Measurements from ENCODE around the gene NCKAP1.

The NCKAP1 gene

GRCh38 chr2:183038341-183039300 is at the start of gene NCKAP1:
Gene NCKAP1, minus strand, starts transcription at chr2:183038457. Its CDS starts 358 bp downstream, at chr2:183038099.
- peaks cover 70% of the 10 kb centered on the region for H3K27me3 Mint-ChIP-seq
- H3K27ac Mint-ChIP-seq: peak within 1 kb of the TSS; percentile 17
- no peaks in the 10 kb centered on the region for H3K9me3 Mint-ChIP-seq
- H3K36me3 Mint-ChIP-seq (ENCODE audit: low read depth): no peaks in the 10 kb centered on the region
- peak within 1 kb of the TSS; percentile 81 for H3K4me3 Mint-ChIP-seq
- ATAC-seq (peak; percentile 95), DNase-seq (peak; percentile 91)
- H3K4me1 Mint-ChIP-seq: peaks cover 28% of the 10 kb centered on the region

GRCh38 chr2:183081911-183082310 is 43.7 kb upstream of the NCKAP1 start:
- H3K27me3 Mint-ChIP-seq: peaks cover 5% of the 10 kb centered on the region
- ATAC-seq (no peak), DNase-seq (no peak)
- H3K4me1 Mint-ChIP-seq: peaks cover 16% of the 10 kb centered on the region
- H3K27ac Mint-ChIP-seq: no peak overlapping the region
- no peaks in the 10 kb centered on the region for H3K9me3 Mint-ChIP-seq
- no peak overlapping the region for H3K4me3 Mint-ChIP-seq
- no peaks in the 10 kb centered on the region for H3K36me3 Mint-ChIP-seq (ENCODE audit: low read depth)

GRCh38 chr2:183079139-183079775 is 41.0 kb upstream of the NCKAP1 start:
- Mint-ChIP-seq H3K36me3 (ENCODE audit: low read depth) (no peaks in the 10 kb centered on the region), H3K4me3 (peak overlapping the region; percentile 90), H3K9me3 (no peaks in the 10 kb centered on the region), H3K4me1 (peaks cover 16% of the 10 kb centered on the region), H3K27me3 (peaks cover 5% of the 10 kb centered on the region), H3K27ac (peak overlapping the region; percentile 40)
- ATAC-seq (peak; percentile 25), DNase-seq (no peak)

- peak; percentile 86 for DNase-seq
- H3K4me1 Mint-ChIP-seq: peaks cover 16% of the 10 kb centered on the region
- peak; percentile 89 for ATAC-seq
- H3K4me3 Mint-ChIP-seq: peak within 1 kb of the TSS; percentile 90
- H3K36me3 Mint-ChIP-seq (ENCODE audit: low read depth): no peaks in the 10 kb centered on the region
- H3K27me3 Mint-ChIP-seq: peaks cover 5% of the 10 kb centered on the region
- no peaks in the 10 kb centered on the region for H3K9me3 Mint-ChIP-seq
- H3K27ac Mint-ChIP-seq: peak within 1 kb of the TSS; percentile 40
These were observed 40.3 kb upstream of the NCKAP1 start, which contains the start of gene DUSP19 for GRCh38 chr2:183078464-183079138. Gene DUSP19, plus strand, starts transcription at chr2:183078747. Its CDS starts 187 bp downstream, at chr2:183078934.

GRCh38 chr2:183078163-183078463 is 39.9 kb upstream of the NCKAP1 start:
- peaks cover 5% of the 10 kb centered on the region for H3K27me3 Mint-ChIP-seq
- H3K4me1 Mint-ChIP-seq: peaks cover 16% of the 10 kb centered on the region
- H3K9me3 Mint-ChIP-seq: no peaks in the 10 kb centered on the region
- no peaks in the 10 kb centered on the region for H3K36me3 Mint-ChIP-seq (ENCODE audit: low read depth)
- peak overlapping the region; percentile 40 for H3K27ac Mint-ChIP-seq
- peak overlapping the region; percentile 90 for H3K4me3 Mint-ChIP-seq
- DNase-seq (no peak), ATAC-seq (peak; percentile 25)

- ATAC-seq: no peak
- H3K36me3 Mint-ChIP-seq (ENCODE audit: low read depth): no peaks in the 10 kb centered on the region
- peaks cover 6% of the 10 kb centered on the region for H3K27me3 Mint-ChIP-seq
- DNase-seq: no peak
- H3K4me1 Mint-ChIP-seq: no peaks in the 10 kb centered on the region
- no peak overlapping the region for H3K4me3 Mint-ChIP-seq
- no peak overlapping the region for H3K27ac Mint-ChIP-seq
- H3K9me3 Mint-ChIP-seq: no peaks in the 10 kb centered on the region
These were observed 33.9 kb upstream of the NCKAP1 start for GRCh38 chr2:183072177-183072576.

GRCh38 chr2:183070942-183071844 is 32.9 kb upstream of the NCKAP1 start:
- Mint-ChIP-seq H3K36me3 (ENCODE audit: low read depth) (no peaks in the 10 kb centered on the region), H3K4me3 (no peak overlapping the region), H3K27me3 (peaks cover 10% of the 10 kb centered on the region), H3K27ac (no peak overlapping the region), H3K4me1 (no peaks in the 10 kb centered on the region), H3K9me3 (no peaks in the 10 kb centered on the region)
- DNase-seq (no peak), ATAC-seq (no peak)

GRCh38 chr2:183069174-183069573 is 30.9 kb upstream of the NCKAP1 start:
- H3K27ac Mint-ChIP-seq: no peak overlapping the region
- no peak overlapping the region for H3K4me3 Mint-ChIP-seq
- no peaks in the 10 kb centered on the region for H3K9me3 Mint-ChIP-seq
- DNase-seq: no peak
- H3K4me1 Mint-ChIP-seq: no peaks in the 10 kb centered on the region
- H3K36me3 Mint-ChIP-seq (ENCODE audit: low read depth): no peaks in the 10 kb centered on the region
- H3K27me3 Mint-ChIP-seq: peaks cover 22% of the 10 kb centered on the region
- ATAC-seq: no peak

GRCh38 chr2:183068561-183068960 is 30.3 kb upstream of the NCKAP1 start:
- no peaks in the 10 kb centered on the region for H3K36me3 Mint-ChIP-seq (ENCODE audit: low read depth)

GRCh38 chr2:183063083-183063482 is 24.8 kb upstream of the NCKAP1 start:
- H3K36me3 Mint-ChIP-seq (ENCODE audit: low read depth): no peaks in the 10 kb centered on the region
- DNase-seq (no peak), ATAC-seq (no peak)
- no peak overlapping the region for H3K27ac Mint-ChIP-seq
- peaks cover 5% of the 10 kb centered on the region for H3K4me1 Mint-ChIP-seq
- H3K27me3 Mint-ChIP-seq: peaks cover 38% of the 10 kb centered on the region
- no peak overlapping the region for H3K4me3 Mint-ChIP-seq
- H3K9me3 Mint-ChIP-seq: no peaks in the 10 kb centered on the region

More at GRCh38 chr2:183068561-183068960, 30.3 kb upstream of the NCKAP1 start:
- no peak overlapping the region for H3K27ac Mint-ChIP-seq
- no peak for ATAC-seq
- no peak for DNase-seq
- no peak overlapping the region for H3K4me3 Mint-ChIP-seq
- H3K9me3 Mint-ChIP-seq: no peaks in the 10 kb centered on the region
- peaks cover 24% of the 10 kb centered on the region for H3K27me3 Mint-ChIP-seq
- no peaks in the 10 kb centered on the region for H3K4me1 Mint-ChIP-seq

GRCh38 chr2:183060571-183061231 is 22.4 kb upstream of the NCKAP1 start:
- Mint-ChIP-seq H3K4me3 (no peak overlapping the region), H3K27ac (no peak overlapping the region), H3K27me3 (peaks cover 32% of the 10 kb centered on the region), H3K36me3 (ENCODE audit: low read depth) (no peaks in the 10 kb centered on the region), H3K4me1 (peaks cover 5% of the 10 kb centered on the region), H3K9me3 (no peaks in the 10 kb centered on the region)
- DNase-seq (no peak), ATAC-seq (no peak)

- no peak overlapping the region for H3K4me3 Mint-ChIP-seq
- DNase-seq (no peak), ATAC-seq (no peak)
- H3K9me3 Mint-ChIP-seq: no peaks in the 10 kb centered on the region
- peaks cover 5% of the 10 kb centered on the region for H3K4me1 Mint-ChIP-seq
- no peak overlapping the region for H3K27ac Mint-ChIP-seq
- peaks cover 27% of the 10 kb centered on the region for H3K27me3 Mint-ChIP-seq
- H3K36me3 Mint-ChIP-seq (ENCODE audit: low read depth): no peaks in the 10 kb centered on the region
These were observed 21.3 kb upstream of the NCKAP1 start for GRCh38 chr2:183059561-183059960.

- Mint-ChIP-seq H3K27ac (no peak overlapping the region), H3K4me1 (peaks cover 5% of the 10 kb centered on the region), H3K27me3 (peaks cover 29% of the 10 kb centered on the region), H3K4me3 (no peak overlapping the region), H3K9me3 (no peaks in the 10 kb centered on the region), H3K36me3 (ENCODE audit: low read depth) (no peaks in the 10 kb centered on the region)
- ATAC-seq (no peak), DNase-seq (no peak)
These were observed 19.2 kb upstream of the NCKAP1 start for GRCh38 chr2:183057333-183057985.

All from activated naive CD8-positive, alpha-beta T cell treated with anti-CD3 and anti-CD28 coated beads, Interleukin-2, amount 50 U/mL, for 24 hours (primary cell).